LoVo (cell line): ENCODE measurements around the gene SKIC2.

Source experiments
- DNase-seq: peaks from one replicate; pipeline ENCODE4 v3.0.0-alpha.2; 2016; ENCODE audit warnings: low spot score

SKIC2 gene

DNA sequence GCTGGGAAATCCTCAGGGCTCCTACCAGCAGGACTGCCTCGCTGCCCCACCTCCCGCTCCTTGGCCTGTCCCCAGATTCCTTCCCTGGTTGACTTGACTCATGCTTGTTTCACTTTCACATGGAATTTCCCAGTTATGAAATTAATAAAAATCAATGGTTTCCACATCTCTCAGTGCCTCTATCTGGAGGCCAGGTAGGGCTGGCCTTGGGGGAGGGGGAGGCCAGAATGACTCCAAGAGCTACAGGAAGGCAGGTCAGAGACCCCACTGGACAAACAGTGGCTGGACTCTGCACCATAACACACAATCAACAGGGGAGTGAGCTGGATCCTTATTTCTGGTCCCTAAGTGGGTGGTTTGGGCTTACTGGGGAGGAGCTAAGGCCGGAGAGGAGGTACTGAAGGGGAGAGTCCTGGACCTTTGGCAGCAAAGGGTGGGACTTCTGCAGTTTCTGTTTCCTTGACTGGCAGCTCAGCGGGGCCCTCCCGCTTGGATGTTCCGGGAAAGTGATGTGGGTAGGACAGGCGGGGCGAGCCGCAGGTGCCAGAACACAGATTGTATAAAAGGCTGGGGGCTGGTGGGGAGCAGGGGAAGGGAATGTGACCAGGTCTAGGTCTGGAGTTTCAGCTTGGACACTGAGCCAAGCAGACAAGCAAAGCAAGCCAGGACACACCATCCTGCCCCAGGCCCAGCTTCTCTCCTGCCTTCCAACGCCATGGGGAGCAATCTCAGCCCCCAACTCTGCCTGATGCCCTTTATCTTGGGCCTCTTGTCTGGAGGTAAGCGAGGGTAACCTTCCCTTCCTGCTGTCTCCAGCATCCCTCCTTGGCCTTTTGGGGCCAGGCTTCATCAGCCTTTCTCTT lies 13.2 kb upstream of the SKIC2 start, which contains the start of gene CFB:
Gene CFB (plus strand): TSS at position 589 of the 863 bp plus-strand sequence. CDS start 127 bp downstream, at position 716.
- peak; percentile 58 for DNase-seq

GRCh38 chr6:31946370-31946885 lies 12.5 kb upstream of the SKIC2 start:
- no peak for DNase-seq

DNA sequence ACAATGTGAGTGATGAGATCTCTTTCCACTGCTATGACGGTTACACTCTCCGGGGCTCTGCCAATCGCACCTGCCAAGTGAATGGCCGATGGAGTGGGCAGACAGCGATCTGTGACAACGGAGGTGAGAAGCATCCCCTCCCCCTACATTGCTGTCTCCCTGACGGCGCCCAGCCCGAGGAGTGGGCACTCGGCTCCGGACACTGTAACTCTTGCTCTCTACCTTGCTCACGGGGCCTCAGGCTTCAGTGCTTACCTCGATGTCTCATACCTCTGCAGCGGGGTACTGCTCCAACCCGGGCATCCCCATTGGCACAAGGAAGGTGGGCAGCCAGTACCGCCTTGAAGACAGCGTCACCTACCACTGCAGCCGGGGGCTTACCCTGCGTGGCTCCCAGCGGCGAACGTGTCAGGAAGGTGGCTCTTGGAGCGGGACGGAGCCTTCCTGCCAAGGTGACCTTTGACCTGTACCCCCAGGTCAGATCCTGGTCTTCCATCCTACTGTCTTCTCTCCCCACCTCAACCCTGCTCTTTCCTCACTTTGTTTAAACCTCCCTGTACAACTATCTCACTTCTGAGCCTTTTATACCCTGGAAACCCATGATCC lies 11.8 kb upstream of the SKIC2 start:
- no peak for DNase-seq

- DNase-seq = no peak
These were observed 11.1 kb upstream of the SKIC2 start for GRCh38 chr6:31947864-31948263.

GRCh38 chr6:31948306-31948705 lies 10.7 kb upstream of the SKIC2 start:
- no peak for DNase-seq

DNA sequence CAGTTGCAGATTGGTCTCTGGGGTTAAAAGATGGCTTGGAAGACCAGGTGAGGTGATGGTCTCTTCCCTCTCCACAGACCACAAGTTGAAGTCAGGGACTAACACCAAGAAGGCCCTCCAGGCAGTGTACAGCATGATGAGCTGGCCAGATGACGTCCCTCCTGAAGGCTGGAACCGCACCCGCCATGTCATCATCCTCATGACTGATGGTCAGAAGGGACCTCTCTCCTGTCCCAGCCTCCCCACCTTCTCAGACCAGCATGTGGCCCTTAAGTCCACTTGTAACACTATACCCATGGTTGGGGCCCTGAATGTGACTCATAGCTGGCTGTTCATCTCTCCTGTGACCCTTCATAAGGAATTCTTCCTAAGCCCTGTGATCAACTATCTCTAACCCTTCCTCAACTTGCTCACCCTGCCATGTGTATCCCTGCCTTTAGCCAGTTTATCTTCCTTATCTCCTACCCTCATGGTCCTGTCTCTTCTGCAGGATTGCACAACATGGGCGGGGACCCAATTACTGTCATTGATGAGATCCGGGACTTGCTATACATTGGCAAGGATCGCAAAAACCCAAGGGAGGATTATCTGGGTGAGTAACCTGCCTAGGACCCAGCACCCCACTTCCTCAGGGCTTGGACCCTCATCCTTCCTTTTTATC lies 10.1 kb upstream of the SKIC2 start:
- DNase-seq = no peak

GRCh38 chr6:31949926-31950548 lies 8.9 kb upstream of the SKIC2 start:
- no peak for DNase-seq

DNA sequence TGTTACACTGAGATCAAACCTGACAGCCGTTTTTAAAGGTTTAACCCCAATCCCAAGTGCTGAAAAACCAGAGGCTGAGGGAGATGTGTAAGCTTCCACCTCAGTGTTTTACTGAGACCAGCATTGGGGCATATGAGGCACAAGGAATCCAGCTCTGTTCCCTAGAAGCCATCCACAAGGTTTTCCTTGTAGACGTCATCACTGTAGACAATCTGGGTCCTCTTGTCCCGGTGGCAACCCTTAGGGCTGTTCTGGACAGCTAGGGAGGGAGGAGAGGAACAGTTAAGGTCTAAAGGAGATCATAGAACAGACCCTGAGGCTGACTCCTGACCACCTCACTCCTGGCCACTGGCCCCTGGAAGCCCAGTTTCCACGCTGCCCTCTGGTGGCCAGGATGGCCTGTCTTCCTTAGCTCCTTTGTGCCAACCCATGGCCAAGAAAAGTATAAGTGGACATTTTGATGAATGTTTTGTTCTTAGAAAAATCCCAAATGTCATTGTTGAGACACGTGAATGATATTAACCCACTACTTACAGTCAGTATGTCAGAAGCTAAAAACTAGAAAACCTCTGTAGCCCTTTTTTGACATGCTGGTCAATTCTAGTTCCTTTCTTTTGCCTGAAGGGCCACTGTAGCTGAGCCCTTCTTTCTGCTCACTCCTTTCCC lies 6.7 kb upstream of the SKIC2 start:
- no peak for DNase-seq

- no peak for DNase-seq
These were observed 6.1 kb upstream of the SKIC2 start for GRCh38 chr6:31952890-31953289.

- no peak for DNase-seq
These were observed 4.5 kb upstream of the SKIC2 start for GRCh38 chr6:31954511-31954910.

DNA sequence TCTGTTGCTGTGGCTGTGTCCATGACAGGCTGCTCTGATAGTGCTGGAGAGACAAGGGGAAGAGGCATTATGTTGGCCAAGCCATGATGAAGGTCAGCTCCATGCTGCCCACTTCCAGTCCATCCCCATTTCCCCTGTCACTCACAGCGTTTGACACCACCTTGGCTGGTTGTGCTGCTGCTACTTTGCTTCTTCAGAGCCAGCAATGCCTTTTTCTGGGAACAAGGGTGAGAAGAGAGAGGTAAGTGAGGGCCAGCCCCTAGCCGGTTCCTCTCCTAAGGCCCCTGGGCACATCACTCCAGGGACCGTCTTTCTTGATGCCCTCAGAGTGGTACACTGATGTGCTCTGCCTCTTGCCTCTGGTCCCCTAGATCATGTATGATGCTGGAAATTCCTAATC lies 2.2 kb upstream of the SKIC2 start:
- DNase-seq = no peak

DNA sequence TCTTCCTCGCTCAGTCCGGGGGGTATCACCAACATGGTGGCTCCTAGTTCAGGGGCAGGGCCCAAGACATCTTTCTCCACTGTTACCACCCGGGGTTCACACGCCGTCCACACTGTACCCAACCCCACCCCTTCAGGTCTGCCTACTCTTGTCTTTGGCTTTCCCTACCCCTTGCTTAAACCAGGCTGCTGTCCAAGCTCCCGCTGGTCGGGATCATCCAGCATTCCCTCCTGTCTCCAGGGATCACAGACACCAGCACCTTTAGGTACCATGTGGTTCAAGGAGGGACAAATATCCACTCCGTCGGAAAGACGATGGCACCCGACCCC lies 599 bp upstream of the SKIC2 start:
- DNase-seq = no peak

DNA sequence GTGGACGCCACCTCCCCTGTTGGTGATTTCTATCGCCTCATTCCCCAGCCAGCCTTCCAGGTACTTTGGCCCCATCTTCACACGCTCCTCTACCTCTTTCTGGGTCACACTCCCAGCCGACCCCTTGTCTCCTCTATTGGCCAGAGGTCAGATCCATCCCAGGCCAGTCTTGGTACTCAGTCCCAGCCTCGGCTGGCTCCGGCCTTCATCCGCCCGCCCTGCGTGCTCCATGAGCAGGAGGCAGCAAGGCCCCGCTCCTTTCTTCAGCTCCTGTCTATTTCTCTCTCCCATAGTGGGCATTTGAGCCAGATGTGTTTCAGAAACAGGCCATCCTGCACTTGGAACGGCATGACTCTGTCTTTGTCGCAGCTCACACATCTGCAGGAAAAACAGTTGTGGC lies 2.6 kb downstream of the SKIC2 start:
- no peak for DNase-seq

- no peak for DNase-seq
These were observed 4.9 kb downstream of the SKIC2 start for GRCh38 chr6:31963921-31964320.

DNA sequence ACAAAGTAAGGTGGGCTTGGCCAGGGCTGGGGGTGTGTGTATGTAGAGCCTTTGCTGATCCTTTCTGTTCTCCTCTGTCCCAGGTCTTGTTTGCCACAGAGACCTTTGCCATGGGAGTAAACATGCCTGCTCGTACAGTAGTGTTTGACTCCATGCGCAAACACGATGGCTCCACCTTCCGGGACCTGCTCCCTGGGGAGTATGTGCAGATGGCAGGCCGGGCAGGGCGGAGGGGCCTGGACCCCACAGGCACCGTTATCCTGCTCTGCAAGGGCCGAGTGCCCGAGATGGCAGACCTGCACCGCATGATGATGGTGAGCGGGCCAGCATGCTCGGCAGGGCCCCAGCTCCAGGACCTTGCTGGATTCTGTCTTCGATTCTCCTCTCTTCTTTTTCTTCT lies 6.7 kb downstream of the SKIC2 start:
- no peak for DNase-seq

DNA sequence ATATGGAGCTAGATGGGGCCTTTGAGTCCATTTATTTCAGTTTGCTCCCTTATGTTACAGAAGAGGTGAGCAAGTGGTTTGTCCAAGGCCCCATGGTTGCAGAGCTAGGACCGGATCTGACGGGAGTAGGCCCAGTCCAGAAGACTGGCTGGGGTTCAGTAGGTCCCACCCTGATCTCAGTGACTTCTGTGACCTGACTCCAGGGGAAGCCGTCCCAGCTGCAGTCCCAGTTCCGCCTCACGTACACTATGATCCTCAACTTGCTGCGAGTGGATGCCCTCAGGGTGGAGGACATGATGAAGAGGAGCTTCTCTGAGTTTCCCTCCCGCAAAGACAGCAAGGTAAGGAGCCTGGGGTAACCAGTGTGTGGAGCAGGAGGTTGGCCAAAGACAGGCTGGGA lies 7.5 kb downstream of the SKIC2 start:
- DNase-seq = no peak

- DNase-seq = no peak
These were observed 8.3 kb downstream of the SKIC2 start for GRCh38 chr6:31966997-31967925.

DNA sequence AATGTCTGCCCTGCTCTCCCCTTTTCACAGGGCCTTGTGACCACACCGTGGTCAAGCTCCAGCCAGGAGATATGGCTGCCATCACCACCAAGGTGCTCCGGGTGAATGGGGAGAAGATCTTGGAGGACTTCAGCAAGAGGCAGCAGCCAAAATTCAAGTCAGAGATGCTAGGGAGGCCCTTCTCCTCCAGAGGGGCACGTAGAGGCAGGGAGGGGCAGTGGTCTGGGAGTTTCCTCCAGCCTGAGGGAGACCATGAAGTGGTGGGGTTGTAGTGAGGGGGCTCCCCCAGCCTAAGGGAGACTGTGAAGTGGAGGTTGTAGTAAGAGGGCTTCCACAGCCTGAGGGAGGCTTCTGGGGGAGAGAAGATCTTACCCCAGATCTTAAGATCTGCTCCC lies 8.9 kb downstream of the SKIC2 start:
- no peak for DNase-seq

GRCh38 chr6:31968326-31968725 lies 9.4 kb downstream of the SKIC2 start:
- no peak for DNase-seq

GRCh38 chr6:31968791-31969711 lies 10.1 kb downstream of the SKIC2 start:
- no peak for DNase-seq
